ENCODE results near the gene SLC45A2. TPM values are rescaled to one million over a fixed set of nuclear protein-coding genes. Genes with fewer than 3 reads are reported as not detected.

SLC45A2 gene
- total RNA-seq, 4 donors from 2014 or later = not detected

DNA sequence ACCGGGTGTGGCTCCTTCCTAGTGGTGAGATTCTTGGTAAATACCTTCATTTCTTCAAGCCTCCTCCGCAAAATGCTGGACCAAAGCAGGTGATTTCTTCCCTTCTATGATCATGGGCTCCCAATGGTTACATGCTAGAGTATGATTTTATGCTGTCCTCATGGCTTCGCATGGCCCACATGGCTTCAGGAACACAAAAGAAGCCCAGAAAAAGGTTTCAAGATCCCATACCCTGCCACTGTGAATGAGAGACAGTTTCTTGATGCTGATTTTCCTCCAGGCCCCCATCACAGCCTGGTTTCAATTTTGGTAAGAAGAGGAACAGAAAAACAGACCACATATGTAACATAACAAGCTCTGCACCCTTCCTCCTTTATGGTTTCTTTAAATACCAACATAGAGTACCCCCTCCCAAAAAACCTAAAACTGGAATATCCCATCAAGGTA, 50.7 kb downstream of the SLC45A2 start:
- H3K9me3 ChIP-seq = no peaks in the 10 kb centered on the region
- TF ChIP-seq POLR2A (IDR thresholded peaks at IDR 0.05) = no peak
- DNase-seq = no peak
- H3K36me3 ChIP-seq = no peaks in the 10 kb centered on the region
- H3K27ac ChIP-seq = no peak overlapping the region
- H3K4me3 ChIP-seq = no peak overlapping the region
- H3K4me1 ChIP-seq = no peaks in the 10 kb centered on the region
- no peaks in the 10 kb centered on the region for H3K27me3 ChIP-seq

DNA sequence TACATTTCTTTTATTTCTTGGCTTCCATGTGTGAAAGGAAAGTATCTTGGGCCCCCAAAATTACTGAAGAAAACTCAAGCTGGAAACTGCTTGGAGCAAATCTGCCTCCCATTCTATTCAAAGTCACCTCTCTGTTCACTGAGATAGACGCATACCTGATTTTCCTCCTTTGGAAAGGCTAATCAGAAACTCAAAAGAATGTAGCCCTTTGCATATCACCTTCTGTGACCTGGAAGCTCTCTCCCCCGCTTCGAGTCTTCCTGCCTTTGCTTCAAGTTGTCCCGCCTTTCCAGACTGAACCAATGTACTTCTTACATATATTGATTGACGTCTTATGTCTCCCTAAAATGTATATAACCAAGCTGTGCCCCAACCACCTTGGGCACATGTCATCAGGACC, 53.4 kb downstream of the SLC45A2 start:
- no peak for DNase-seq
- Histone ChIP-seq H3K4me1 (no peaks in the 10 kb centered on the region), H3K4me3 (no peak overlapping the region), H3K27me3 (no peaks in the 10 kb centered on the region), H3K27ac (no peak overlapping the region), H3K36me3 (no peaks in the 10 kb centered on the region), H3K9me3 (no peaks in the 10 kb centered on the region)
- TF ChIP-seq POLR2A (IDR thresholded peaks at IDR 0.05) = no peak
- TF ChIP-seq, protein P1, sequence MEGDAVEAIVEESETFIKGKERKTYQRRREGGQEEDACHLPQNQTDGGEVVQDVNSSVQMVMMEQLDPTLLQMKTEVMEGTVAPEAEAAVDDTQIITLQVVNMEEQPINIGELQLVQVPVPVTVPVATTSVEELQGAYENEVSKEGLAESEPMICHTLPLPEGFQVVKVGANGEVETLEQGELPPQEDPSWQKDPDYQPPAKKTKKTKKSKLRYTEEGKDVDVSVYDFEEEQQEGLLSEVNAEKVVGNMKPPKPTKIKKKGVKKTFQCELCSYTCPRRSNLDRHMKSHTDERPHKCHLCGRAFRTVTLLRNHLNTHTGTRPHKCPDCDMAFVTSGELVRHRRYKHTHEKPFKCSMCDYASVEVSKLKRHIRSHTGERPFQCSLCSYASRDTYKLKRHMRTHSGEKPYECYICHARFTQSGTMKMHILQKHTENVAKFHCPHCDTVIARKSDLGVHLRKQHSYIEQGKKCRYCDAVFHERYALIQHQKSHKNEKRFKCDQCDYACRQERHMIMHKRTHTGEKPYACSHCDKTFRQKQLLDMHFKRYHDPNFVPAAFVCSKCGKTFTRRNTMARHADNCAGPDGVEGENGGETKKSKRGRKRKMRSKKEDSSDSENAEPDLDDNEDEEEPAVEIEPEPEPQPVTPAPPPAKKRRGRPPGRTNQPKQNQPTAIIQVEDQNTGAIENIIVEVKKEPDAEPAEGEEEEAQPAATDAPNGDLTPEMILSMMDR (IDR thresholded peaks at IDR 0.05) = no peak

DNA sequence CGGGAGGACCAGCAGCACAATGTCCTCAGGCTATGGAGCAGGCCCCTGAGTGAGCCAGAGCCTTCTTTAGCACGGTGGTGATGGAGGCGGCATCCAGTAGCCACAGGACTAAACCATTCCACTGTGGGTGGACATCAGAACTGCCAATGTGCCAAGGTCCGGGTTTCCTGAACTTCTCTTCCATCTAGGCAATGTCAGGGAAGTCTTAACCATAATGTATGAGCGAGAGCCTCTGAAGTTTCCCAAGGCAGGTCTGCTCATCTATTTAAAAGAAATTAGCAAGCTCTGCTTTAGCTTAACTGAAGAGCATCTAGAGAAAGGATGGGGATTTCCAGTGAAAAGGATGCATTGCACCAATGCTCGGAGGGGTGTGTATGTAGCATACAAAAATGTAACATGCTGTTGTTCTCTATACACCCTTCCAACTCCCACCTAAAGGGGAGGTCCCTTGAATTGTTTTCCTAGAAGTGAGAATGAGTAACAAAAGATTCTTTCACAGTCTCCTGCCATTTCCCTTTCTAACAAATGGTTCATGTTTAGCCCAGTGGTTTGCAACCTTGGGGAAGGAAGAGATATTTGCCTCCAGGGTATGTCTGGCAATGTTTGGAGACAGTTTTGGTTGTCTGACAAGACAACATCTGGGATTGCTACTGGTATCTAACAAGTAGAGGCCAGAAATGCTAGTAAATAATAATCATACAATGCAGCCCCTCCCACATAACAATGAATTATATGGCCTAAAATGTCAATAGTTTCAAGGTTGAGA, 54.4 kb downstream of the SLC45A2 start:
- Histone ChIP-seq H3K4me3 (no peak overlapping the region), H3K4me1 (no peaks in the 10 kb centered on the region), H3K36me3 (no peaks in the 10 kb centered on the region), H3K9me3 (no peaks in the 10 kb centered on the region), H3K27me3 (no peaks in the 10 kb centered on the region), H3K27ac (no peak overlapping the region)
- TF ChIP-seq POLR2A (IDR thresholded peaks at IDR 0.05) = no peak
- TF ChIP-seq, protein P1 (IDR thresholded peaks at IDR 0.05) = no peak
- no peak for DNase-seq

DNA sequence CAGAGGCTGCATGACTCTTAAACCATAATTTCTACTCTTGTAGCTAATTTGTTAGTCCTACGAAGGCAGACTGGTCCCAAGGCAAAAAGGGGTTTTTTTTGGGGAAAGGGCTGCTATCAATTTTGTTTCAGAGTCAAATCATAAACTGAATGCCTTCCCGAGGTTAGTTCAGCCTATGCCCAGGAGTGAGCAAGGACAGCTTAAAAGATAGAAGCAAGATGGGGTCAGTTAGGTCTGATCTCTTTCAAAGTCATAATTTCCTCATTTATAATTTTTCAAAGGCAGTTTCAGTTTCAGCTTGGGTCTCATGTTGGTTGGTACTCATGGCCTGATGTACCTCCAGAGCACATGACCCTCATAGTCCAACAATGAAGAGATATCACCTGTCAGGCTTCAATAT, 56.2 kb downstream of the SLC45A2 start:
- Histone ChIP-seq H3K4me1 (no peaks in the 10 kb centered on the region), H3K36me3 (no peaks in the 10 kb centered on the region), H3K27me3 (no peaks in the 10 kb centered on the region), H3K9me3 (no peaks in the 10 kb centered on the region), H3K4me3 (no peak overlapping the region), H3K27ac (no peak overlapping the region)
- no peak for DNase-seq
- no peak for TF ChIP-seq POLR2A (IDR thresholded peaks at IDR 0.05)
- TF ChIP-seq, protein P1 (IDR thresholded peaks at IDR 0.05) = no peak

DNA sequence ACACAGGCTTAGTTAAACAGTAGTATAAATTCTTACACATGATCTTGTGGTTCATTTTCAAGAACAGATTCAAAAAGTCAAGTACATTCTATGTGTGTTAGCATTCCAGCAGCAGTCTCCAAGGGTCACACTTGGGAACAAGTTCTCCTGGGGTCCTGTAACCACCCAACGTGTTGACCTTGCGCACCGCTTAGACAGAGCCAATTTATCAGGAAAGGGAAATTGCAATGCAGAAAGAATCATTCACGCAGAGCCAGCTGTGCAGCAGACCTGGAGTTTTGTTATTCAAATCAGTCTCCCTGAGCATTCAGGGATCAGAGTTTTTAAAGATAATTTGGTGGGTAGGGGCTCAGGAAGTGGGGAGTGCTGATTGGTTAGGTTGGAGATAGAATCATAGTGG, 56.8 kb downstream of the SLC45A2 start:
- no peak overlapping the region for H3K27ac ChIP-seq
- no peaks in the 10 kb centered on the region for H3K36me3 ChIP-seq
- H3K9me3 ChIP-seq = no peaks in the 10 kb centered on the region
- no peaks in the 10 kb centered on the region for H3K4me1 ChIP-seq
- no peak for TF ChIP-seq POLR2A (IDR thresholded peaks at IDR 0.05)
- TF ChIP-seq, protein P1 (IDR thresholded peaks at IDR 0.05) = no peak
- no peak overlapping the region for H3K4me3 ChIP-seq
- H3K27me3 ChIP-seq = no peaks in the 10 kb centered on the region
- no peak for DNase-seq

DNA sequence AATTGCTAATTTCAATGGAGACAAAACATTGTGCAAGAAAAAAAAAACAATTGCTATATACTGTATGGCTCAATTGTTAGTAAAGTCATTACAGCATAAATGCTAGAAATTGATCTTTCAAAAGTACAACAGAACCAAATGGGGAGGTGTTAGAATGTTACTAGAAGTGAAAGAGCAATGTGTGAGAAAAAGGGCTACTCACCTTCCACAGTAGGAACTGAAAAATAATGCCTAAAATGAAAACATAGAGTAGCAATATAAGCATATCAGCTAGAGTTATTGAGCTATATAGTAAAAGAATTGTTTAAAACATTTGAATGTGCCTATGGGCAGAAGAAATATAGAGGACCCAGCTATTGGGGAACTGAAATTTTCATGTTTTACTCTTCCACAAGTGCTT, 59.2 kb downstream of the SLC45A2 start:
- H3K4me1 ChIP-seq = no peaks in the 10 kb centered on the region
- no peaks in the 10 kb centered on the region for H3K9me3 ChIP-seq
- H3K4me3 ChIP-seq = no peak overlapping the region
- no peaks in the 10 kb centered on the region for H3K36me3 ChIP-seq
- TF ChIP-seq, protein P1 (IDR thresholded peaks at IDR 0.05) = no peak
- no peak for TF ChIP-seq POLR2A (IDR thresholded peaks at IDR 0.05)
- no peak overlapping the region for H3K27ac ChIP-seq
- no peak for DNase-seq
- no peaks in the 10 kb centered on the region for H3K27me3 ChIP-seq

All from Peyer's patch (tissue), 4 donors.